Measurements from ENCODE around the gene REC114.
"Not testable (repeated sequence)": the region's sequence is repeated elsewhere in the genome, so short reads cannot be mapped to it uniquely, and the experiment has no call there.

REC114 gene

GRCh38 chr15:73442968-73443367 is at the start of gene REC114:
REC114 (plus strand) TSS chr15:73443164; CDS start chr15:73443186, 22 bp downstream.
- no peak for DNase-seq

GRCh38 chr15:73393336-73393735 is 49.6 kb upstream of the REC114 start:
- DNase-seq: no peak

DNA sequence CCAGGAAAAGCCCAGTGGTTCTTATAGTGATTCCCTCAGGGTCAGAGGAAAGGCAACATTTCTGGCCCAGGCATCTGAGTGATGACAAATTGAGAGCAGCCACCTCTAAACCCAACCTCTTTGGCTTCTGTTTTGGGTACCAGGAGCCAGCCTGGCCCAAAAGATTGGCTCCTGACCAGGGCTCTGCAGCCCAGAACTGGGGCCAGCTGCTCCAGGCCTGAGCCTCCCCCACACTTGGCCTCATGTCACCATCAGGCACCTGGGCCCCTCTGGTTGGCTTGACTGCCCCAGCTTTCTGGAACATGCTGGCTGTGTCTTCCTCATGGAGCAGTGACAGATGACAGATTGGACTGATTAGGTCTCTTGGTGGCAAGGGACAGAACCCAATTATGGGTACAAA is 48.2 kb upstream of the REC114 start:
- DNase-seq: no peak

- no peak for DNase-seq
Measured at GRCh38 chr15:73395671-73396070, 47.3 kb upstream of the REC114 start.

DNA sequence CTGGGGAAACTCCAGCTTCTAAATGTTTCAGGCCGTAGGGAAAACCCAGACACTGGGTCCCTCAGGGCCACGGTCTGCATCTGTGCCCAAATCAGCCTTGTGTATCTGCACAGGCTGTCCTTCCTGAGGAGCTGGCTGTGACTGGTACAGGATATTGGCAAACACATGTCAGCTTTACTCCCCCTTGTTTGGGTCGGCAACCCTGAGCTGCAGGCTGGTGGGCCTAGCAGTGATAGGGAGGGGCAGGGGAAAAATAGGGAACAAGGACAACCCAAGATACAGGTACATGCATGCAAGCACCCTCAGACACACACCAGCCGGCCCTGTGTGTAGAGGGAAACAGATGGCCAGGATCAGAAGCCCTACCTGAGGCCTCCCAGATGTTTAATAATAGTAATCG is 45.5 kb upstream of the REC114 start:
- DNase-seq: no peak

DNA sequence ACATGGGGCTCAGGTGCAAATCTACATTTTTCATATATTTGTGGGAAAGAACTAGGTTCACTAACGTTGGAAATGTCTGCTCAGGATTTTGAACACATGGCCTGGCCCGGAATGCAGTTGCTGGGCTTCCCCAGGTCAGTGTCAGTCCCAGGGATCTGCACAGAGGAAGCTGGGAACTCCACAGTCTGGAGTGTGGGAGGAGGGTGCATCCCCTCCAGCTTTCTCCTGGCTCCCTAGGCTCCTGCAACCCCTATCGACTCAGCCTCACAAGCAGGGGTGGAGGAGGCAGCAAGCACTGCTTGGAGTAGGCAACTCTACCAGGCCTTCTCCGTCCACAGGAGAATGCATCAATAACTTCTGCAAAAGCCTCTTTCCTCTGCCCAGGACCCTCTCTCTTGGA is 44.1 kb upstream of the REC114 start:
- no peak for DNase-seq

- DNase-seq: not testable (repeated sequence)
Measured at GRCh38 chr15:73400222-73400621, 42.7 kb upstream of the REC114 start.

GRCh38 chr15:73403171-73403570 is 39.8 kb upstream of the REC114 start:
- DNase-seq: no peak

DNA sequence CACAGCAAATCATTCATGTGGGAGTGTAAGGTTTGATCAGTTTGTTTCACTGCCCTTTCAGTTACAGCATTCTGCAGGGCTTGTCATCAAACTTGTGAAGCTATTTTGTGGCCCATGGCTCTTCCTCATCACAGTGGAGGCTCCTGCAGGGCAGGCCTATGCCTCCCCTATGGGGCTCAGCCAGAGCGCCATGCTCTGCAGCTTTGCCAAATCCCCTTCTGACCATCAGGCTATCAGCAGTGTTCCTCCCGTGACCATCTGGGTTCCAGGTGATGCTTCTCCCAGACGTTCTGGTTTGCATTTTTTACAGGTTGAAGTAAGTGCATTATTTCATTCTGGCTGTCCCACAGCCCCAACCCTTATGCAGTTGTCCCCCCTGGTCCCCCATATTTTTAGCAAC is 28.1 kb upstream of the REC114 start:
- DNase-seq: no peak

DNA sequence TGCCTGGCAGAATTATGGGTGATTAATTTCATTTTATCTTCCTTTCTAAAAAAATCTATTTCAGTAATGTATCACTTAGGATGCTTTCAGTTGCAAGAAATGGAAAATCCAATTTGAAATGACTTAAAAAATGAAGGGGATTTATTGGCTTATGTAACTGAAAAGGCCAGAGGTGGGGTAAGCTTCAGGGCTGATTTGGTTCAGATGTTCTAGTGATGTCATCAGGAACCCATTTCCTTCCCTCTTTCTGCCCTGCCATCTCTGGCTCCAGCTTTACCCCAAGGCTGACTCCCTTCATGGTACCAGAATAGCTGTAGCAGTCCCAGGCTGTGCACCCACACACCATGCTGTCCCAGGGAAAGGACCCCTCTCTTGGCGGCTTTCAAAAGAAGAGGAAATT is 18.5 kb upstream of the REC114 start:
- DNase-seq: no peak

GRCh38 chr15:73425510-73425909 is 17.5 kb upstream of the REC114 start:
- DNase-seq: no peak

- no peak for DNase-seq
Measured at GRCh38 chr15:73426323-73426994, 16.5 kb upstream of the REC114 start.

DNA sequence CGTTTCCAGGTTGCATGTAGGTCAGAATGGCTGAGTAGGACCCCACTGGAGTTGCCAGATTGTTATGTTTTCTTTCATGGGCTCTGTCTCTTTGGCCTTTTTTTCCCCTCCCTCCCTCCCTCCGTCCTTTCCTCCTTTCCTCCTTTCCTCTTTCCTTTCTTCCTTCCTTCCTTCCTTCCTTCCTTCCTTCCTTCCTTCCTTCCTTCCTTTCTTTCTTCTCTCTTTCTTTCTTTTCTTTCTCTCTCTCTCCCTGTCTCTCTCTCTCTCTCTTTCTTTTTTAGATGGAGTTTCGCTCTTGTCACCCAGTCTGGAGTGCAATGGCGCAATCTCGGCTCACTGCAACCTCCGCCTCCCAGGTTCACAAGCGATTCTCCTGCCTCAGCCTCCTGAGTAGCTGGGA is 11.6 kb upstream of the REC114 start:
- DNase-seq: not testable (repeated sequence)

- DNase-seq: no peak
Measured at GRCh38 chr15:73433873-73434272, 9.1 kb upstream of the REC114 start.

- DNase-seq: no peak
Measured at GRCh38 chr15:73436613-73437012, 6.4 kb upstream of the REC114 start.

DNA sequence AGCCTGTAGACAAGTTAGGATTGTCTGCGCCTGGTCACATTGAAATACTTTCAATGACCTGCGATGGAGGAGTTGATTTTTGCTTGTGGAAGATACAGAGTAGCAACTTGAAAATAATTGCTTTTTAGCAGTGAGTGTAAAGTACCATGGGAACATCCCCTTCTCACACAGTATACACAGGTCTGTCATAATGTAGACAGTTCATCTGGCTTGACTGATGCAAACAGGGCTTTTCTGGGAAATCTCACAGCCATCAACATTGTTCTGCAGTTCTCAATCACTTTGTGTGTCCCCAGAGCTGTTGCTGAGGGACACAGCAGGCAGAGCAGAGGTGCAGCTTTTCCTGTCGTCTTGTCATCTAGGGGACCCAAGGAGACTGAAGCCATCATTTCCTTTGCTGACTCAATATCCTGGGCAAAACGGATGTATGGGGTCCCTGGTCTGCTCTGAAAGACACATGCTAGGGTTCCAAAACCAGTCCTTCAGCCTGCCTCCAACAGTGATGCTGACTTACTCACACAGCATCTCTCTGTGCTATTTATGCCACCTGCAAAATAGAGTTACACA is 5.3 kb upstream of the REC114 start:
- DNase-seq: no peak

DNA sequence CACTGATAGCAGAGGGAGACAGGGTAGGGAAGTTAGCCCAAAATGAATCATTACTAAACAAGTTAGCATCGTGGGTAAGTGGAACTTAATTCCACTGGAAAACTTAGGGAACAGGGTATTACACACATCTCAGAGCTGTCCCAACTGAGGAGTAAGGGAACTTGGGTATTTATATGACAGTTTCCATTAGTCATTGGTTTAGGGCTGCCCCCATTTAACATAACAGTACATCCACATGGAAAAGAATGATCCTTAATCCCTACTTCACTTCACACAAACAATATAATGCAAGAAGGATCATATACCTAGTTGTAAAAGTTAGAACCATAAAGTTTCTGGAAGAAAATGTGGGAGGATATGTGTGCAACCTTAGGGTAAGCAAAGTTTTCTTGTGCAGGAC is 4.3 kb upstream of the REC114 start:
- DNase-seq: no peak

DNA sequence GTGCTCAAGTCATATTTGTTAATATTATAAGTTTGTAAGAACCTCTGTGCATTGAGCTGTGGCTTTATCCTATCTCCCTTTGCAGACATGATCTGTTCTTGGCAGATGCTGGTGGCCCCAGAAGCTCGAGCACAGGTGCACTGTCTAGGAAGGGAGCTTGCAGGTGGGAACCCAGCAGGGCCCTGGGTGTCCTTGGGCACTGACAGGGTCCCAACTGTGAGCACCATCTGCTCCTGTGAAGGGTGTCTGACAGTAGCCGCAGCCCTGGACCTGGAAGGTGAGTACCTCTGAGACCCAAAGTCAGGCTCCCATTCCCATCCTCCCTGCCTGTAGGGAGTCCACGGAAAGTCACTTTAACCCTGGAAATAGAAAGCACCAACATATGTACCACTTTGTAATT is 2.4 kb upstream of the REC114 start:
- DNase-seq: no peak

GRCh38 chr15:73442421-73442820 is 543 bp upstream of the REC114 start:
- no peak for DNase-seq

DNA sequence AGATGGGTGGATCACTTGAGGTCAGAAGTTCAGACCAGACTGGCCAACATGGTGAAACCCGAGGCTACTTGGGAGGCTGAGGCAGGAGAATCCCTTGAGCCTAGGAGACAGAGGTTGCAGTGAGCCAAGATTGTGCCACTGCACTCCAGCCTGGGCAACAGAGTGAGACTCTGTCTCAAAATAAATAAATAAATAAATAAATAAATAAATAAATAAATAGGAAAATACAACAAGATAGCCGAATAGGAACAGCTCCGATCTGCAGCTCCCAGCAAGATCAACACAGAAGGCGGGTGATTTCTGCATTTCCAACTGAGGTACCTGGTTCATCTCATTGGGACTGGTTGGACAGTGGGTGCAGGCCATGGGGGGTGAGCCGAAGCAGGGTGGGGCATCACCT is 4.5 kb downstream of the REC114 start:
- not testable (repeated sequence) for DNase-seq

DNA sequence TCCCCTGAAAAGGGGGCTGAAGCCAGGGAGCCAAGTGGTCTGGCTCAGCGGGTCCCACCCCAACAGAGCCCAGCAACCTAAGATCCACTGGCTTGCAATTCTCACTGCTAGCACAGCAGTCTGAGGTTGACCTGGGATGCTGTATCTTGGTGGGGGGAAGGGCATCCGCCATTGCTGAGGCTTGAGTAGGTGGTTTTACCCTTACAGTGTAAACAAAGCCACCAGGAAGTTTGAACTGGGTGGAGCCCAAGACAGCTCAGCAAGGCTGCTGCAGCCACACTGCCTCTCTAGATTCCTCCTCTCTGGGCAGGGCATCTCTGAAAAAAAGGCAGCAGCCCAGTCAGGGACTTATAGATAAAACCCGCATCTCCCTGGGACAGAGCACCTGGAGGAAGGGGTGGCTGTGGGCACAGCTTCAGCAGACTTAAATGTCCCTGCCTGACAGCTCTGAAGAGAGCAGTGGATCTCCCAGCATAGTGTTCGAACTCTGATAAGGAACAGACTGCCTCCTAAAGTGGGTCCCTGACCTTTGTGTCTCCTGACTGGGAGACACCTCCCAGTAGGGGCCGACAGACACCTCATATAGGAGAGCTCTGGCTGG is 5.3 kb downstream of the REC114 start:
- DNase-seq: not testable (repeated sequence)

DNA sequence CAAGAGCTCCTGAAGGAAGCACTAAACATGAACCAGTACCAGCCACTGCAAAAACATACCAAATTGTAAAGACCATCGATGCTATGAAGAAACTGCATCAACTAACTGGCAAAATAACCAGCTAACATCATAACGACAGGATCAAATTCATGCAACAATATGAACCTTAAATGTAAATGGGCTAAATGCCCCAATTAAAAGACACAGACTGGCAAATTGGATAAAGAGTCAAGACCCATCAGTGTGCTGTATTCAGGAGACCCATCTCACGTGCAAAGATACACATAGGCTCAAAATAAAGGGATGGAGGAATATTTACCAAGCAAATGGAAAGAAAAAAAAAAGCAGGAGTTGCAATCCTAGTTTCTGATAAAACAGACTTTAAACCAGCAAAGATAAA is 7.0 kb downstream of the REC114 start:
- DNase-seq: not testable (repeated sequence)

GRCh38 chr15:73454096-73454495 is 11.1 kb downstream of the REC114 start:
- no peak for DNase-seq

DNA sequence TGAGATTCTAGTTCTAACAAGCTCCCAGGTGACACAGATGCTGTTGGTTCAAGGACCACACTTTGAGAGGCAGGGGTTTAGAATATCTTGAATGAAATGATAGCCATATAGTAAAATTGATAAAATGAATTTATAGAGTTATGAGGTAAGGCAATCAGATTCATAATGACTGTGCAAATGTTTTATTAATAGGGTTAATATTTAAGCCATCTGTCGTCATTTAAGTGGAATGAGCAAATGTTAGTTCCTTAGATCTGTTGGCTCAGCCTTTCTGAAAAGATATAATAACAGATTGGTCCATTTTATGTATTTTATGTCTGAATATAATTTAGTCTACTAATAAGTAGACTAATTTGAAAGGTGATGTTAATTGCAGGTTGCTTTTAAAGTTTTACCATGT is 12.9 kb downstream of the REC114 start:
- DNase-seq: no peak

DNA sequence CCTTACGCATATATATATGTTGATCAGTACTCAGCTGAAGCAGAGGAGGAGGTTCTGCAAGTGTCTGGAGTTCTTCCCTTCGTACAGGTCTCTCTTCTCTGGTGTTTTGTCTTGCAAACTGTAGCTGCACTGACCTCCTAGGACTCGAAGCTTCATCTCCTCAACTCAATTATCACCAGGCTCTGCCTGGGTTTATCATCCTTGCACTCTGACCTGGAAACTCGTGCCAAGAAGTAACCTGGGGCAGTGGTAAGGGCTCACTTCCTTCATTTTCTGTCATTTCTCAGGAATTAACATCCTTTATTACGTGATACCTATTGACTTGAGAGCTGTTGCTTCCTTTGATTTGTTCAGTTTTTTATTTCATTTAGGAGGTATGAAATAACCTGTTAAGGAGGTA is 14.4 kb downstream of the REC114 start:
- no peak for DNase-seq
